ENCODE results near the gene ZNF284.
"Not testable (repeated sequence)": the region's sequence is repeated elsewhere in the genome, so short reads cannot be mapped to it uniquely, and the experiment has no call there.

The ZNF284 gene

GRCh38 chr19:44111910-44112463 lies 40.0 kb downstream of the ZNF284 start:
- no peak for DNase-seq (ENCODE audit: low read depth)

- no peak for DNase-seq (ENCODE audit: low read depth)
Measured at GRCh38 chr19:44112802-44113137, 40.8 kb downstream of the ZNF284 start.

GRCh38 chr19:44113138-44113783 lies 41.3 kb downstream of the ZNF284 start, which contains the start of gene ZNF225:
ZNF225 (plus strand) TSS chr19:44113399; CDS start chr19:44115828, 2,429 bp downstream.
- DNase-seq (ENCODE audit: low read depth), result peak; percentile 77

- no peak for DNase-seq (ENCODE audit: low read depth)
Measured at GRCh38 chr19:44113784-44114390, 41.9 kb downstream of the ZNF284 start.

GRCh38 chr19:44121162-44121561 lies 49.2 kb downstream of the ZNF284 start:
- not testable (repeated sequence) for DNase-seq (ENCODE audit: low read depth)

- DNase-seq (ENCODE audit: low read depth), result no peak
Measured at GRCh38 chr19:44131955-44132354, 60.0 kb downstream of the ZNF284 start.
